ENCODE results near the gene WDR37.
"Not testable (repeated sequence)": the region's sequence is repeated elsewhere in the genome, so short reads cannot be mapped to it uniquely, and the experiment has no call there.

The WDR37 gene

DNA sequence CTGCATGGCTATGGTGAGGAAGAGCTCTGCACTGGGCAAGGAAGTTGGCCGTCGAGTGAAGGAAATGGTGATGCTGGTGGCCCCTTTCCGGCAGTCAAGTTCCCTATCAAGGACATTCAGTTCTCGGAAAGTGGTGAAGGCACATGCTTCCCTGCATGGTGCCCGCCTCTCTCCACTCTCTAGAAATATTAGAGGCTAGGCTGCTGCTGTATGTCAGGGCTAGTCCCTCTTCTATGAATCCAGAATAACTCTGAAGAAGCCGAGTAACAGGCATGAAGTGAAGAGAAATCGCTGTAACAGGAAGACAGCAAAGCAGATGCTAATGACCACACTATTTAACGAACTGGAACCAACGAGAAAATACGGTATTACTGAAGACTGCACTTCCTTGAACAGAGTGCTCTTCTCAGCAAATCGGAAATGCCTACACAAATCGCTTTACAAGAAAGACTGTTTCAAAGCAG lies 12.6 kb upstream of the WDR37 start:
- no peak for DNase-seq

GRCh38 chr10:1044146-1044545 lies 12.0 kb upstream of the WDR37 start:
- no peak for DNase-seq

DNA sequence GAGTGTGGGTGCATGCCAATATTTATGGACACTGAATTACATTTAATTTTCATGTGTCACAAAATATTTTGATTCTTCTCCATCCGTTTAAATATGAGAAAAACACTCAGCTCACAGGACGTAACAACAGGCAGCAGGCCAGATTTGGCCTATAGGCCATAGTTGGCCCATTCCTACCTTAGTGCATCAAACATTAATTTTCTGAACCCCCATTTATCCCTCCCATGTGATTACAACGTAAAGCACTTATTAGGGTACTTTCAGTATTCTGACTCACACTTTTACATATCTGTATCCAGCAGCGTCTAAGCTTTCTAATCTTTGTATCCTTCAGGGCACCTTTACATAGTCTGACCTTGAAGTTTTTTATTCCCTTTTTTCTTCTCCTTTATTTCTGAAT lies 11.2 kb upstream of the WDR37 start:
- no peak for DNase-seq

- DNase-seq: no peak
Observed at GRCh38 chr10:1045415-1045814, 10.8 kb upstream of the WDR37 start.

GRCh38 chr10:1047937-1048336 lies 8.2 kb upstream of the WDR37 start:
- DNase-seq: no peak

DNA sequence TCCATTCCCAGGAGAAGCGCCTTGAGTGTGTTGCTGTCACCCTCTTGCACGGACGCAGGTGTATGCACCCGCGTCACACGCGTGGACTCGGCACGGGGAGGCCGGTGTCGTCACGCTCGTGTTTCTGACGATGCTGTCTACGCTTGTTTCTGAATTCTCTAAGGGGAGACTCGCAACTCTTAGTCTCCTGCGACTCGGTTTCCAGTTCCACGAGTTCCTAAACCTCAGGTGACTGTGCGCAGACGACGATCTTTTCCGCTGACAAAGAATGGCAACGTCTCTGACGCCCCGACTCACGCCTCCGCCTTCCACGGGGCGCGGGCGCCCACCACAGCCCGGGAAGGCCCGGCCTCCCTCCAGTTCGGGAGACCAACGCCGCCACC lies 7.8 kb upstream of the WDR37 start:
- DNase-seq: no peak

DNA sequence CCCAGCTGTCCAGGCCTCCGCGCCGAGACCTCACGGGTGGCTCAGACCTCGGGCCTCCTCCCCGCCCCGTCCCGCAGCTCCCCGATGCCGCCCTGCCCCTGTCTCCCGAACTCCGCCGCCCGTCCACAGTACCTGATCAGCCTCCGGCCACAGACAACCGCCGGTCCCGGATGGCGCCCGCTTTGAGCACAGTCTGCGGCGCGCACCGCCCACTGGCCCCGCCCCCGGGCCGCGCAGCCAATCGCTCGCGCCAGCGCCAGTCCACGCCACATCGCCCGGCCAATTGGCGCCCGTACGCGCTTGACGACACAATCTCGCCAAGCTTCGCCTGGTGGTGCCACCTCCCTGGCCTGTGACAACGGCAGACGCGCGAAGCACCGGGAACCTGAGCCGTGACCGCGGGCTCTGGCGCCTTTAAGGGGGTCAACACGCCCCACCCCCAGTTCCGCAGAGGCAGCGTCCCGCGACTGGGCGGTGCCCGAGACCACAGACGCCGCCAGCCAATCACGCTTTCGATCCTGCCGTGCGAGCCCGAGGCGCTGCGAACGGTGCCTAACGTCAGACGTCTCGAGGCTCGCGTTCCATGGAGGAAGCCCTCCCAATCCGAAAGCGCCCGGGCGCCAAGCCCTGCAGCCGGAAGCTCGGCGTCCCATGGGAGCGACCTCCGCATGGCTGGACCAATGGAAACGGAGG lies 7.3 kb upstream of the WDR37 start, which contains the start of gene IDI1:
Gene IDI1 (minus strand): TSS at position 388 of the 693 bp plus-strand sequence. CDS start 116 bp downstream, at position 272.
- peak; percentile 94 for DNase-seq

DNA sequence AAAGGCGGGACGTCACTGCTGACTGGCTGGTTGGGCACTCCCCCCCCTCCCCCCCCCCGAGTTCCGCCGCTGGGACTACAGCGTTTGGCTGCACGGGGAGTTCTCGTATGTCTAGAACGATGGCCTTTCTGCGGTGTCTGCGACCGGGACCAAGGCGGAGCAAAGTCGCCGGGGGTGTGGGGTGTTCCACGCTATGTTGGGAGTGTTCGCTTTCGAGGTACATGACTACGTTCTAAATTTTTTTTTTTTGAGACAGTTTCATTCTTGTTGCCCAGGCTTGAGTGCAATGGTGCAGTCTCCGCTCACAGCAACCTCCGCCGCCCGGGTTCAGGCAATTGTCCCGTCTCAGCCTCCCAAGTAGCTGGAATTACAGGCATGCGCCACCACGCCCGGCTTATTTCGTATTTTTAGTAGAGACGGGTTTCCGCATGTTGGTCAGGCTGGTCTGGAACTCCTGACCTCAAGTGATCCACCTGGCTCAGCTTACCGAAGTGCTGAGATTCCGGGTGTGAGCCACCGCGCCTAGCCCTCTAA lies 6.7 kb upstream of the WDR37 start:
- DNase-seq: no peak

DNA sequence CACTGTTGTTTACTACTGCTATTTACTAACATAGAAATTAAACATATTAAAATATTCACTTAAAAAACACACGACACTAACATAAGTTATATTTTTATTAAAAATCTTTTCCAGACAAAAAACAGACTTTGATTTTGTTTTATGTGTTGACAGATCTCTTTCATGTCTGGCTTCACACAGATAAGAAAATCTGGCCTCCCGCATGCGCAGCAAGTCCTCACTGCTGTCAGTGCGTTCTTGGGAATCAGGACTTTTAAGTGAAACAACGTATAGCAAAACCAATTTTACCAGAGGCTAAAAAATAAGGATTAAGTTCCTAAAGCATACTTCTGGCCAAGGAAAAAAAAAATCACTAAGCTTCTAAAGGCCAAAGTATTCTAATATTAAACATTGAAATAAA lies 6.0 kb upstream of the WDR37 start:
- DNase-seq: no peak

GRCh38 chr10:1050554-1050953 lies 5.6 kb upstream of the WDR37 start:
- no peak for DNase-seq

- no peak for DNase-seq
Observed at GRCh38 chr10:1054684-1055083, 1.5 kb upstream of the WDR37 start.

DNA sequence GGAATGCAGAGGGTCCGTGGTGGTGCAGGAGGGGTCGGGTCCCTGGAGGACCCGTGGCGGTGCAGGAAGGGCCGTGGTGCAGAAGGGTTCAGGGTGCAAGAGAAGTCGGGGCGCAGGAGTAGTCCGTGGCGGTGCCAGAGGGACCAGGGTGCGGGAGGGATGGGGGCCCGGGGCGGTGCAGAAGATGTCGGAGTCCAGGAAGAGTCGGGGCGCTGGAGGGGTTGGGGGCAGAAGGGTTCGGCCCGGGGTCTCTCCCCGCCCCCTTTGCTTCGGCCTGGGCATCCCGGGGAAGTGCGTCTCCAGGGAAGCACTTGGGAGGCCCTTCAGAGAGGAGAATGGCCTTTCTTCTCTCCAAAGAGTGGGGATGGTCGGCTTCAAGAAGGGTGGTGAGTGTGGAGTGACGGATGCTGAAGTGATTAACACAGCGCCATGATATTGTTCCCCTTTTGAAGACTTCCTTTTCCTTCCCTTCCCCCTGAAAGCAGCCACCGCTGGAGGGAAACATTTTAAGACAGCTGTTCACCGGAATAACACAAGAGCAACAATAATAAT lies 997 bp downstream of the WDR37 start:
- DNase-seq: no peak

DNA sequence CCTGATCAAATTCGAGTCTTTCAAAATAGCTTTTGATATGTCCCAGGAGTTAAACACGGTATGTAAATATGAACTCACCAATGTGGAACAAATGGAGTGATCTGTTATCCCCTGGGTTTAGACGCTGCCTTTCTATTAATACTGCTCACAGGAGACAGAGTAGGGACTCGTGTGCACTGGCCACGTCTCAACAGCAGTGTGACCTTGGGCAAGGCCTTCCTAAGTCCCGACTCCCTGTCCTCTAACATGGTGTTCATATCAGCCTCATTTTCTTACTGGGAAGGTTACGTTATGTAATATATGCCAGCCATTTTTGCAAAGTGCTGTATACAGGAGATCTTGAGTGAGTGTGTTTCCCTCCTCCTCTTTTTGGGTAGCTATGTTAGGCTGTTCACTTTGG lies 1.8 kb downstream of the WDR37 start:
- no peak for DNase-seq

GRCh38 chr10:1059902-1060301 lies 3.7 kb downstream of the WDR37 start:
- DNase-seq: no peak

GRCh38 chr10:1061930-1062774 lies 6.0 kb downstream of the WDR37 start:
- no peak for DNase-seq

GRCh38 chr10:1063232-1063865 lies 7.2 kb downstream of the WDR37 start:
- DNase-seq: no peak

DNA sequence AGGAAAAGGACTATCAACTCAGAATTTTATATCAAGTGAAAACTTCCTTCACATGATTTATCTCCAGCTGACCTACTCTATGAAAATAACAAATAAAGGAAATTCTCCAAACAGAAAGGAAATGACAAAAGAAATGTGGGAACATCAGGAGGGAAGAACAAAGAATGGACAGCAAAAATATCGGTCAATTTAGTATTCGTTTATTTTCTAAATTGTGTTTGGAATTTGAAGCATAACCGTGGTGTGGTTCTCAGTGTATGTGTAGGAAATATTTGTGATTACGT lies 8.7 kb downstream of the WDR37 start:
- DNase-seq: no peak

GRCh38 chr10:1066734-1067133 lies 10.5 kb downstream of the WDR37 start:
- DNase-seq: not testable (repeated sequence)

- DNase-seq: no peak
Observed at GRCh38 chr10:1068380-1069361, 12.5 kb downstream of the WDR37 start.

DNA sequence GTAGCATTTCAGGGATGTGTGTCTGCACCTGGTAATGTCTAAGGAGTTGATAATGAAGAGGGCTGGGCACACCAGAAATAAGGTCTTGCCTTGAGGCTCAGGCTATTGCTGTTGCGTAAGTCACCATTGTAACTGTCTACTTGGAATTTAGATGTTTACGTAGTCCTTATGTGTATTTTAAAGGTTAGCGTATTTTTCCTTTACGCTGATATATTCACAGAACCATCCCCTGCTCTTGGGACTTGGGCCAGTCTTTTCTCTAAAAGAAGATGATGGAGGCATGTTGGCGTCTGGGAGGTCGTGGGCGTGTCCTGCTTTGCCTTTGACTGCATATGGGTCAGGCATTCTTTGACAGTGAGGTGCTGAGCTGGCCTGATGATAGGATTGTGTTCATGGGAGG lies 14.7 kb downstream of the WDR37 start:
- DNase-seq: no peak

DNA sequence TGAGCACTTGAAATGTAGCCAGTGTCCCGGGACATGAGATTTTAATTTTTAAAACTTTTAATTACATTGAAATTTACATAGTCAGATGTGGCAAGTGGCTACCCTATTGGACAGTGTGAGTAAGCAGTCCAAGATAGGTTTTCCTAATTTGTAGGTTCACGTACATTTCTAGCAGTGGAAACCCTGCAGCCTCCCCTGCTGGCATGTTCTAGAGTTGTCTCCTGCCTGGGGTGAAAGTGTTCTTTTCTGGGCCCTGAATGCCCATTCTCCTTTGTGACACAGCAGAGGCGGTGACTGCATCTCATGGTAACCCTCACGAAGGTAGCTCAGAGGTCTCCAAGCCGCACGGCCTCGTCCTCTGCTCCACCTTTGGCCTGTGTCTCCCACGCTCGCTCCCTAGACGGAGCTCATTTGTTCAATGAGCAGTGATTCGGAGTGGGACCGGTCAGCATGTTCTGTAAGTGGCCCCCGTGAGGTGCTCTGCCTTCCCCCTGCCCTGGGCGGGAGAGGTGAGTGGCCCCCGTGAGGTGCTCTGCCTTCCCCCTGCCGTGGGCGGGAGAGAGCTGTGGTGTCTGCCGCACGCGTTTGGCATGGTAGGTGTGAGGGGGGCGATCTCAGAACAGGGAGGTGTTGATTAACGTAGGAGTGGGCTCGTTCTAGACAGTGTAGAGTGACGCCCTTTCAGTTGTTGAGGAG lies 18.0 kb downstream of the WDR37 start:
- no peak for DNase-seq
